ENCODE data around the gene MTSS2. TPM values are rescaled to one million over a fixed set of nuclear protein-coding genes. Genes with fewer than 3 reads are reported as not detected.
A peak's percentile ranks its signal among the peaks of the same experiment; 100 is the strongest.

Gene MTSS2, protein sequence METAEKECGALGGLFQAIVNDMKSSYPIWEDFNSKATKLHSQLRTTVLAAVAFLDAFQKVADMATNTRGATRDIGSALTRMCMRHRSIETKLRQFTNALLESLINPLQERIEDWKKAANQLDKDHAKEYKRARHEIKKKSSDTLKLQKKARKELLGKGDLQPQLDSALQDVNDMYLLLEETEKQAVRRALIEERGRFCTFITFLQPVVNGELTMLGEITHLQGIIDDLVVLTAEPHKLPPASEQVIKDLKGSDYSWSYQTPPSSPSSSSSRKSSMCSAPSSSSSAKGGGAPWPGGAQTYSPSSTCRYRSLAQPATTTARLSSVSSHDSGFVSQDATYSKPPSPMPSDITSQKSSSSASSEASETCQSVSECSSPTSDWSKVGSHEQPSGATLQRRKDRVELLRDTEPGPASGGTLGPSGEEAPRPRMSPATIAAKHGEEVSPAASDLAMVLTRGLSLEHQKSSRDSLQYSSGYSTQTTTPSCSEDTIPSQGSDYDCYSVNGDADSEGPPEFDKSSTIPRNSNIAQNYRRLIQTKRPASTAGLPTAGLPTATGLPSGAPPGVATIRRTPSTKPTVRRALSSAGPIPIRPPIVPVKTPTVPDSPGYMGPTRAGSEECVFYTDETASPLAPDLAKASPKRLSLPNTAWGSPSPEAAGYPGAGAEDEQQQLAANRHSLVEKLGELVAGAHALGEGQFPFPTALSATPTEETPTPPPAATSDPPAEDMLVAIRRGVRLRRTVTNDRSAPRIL
- total RNA-seq: 60.8 TPM
- long read RNA-seq, partial matches to known transcripts: 1 of 5 reads
- long read RNA-seq, other reads (novel, unspliced or antisense): 4 of 5 reads

DNA sequence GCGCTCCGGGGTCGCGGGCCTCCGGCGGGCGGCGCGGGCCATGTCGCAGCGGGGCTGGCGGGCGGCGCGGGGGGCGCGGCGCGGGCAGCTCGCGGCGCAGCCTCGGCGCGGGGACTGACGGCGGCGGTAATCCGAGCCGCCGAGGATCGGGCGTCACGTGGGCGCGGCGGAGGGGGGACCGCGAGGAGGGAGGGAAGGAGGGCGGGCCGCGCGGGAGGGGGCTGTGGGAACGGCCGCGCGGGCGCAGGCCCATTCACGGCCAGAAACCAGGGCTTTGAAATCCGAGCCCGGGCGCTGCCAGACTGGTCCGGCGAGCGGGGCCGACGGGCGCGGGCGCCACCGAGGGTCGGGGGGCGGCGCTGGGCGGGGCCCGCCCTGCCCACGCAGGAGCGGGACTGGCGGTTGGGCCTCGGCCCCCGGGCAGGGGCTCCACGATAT is at the start of gene MTSS2:
Gene MTSS2 (minus strand): TSS at position 116 of the 438 bp plus-strand sequence. CDS start 262 bp downstream, outside the sequence.
- H3K9me3 ChIP-seq: no peaks in the 10 kb centered on the region
- H3K36me3 ChIP-seq: no peaks in the 10 kb centered on the region
- peaks cover 88% of the 10 kb centered on the region for H3K4me1 ChIP-seq
- intact Hi-C loops (cut with DNase I): no loop called here
- no peaks in the 10 kb centered on the region for H3K27me3 ChIP-seq (ENCODE audit: low read depth)
- peak; percentile 67 to 73 for ATAC-seq
- TF ChIP-seq, protein P1, sequence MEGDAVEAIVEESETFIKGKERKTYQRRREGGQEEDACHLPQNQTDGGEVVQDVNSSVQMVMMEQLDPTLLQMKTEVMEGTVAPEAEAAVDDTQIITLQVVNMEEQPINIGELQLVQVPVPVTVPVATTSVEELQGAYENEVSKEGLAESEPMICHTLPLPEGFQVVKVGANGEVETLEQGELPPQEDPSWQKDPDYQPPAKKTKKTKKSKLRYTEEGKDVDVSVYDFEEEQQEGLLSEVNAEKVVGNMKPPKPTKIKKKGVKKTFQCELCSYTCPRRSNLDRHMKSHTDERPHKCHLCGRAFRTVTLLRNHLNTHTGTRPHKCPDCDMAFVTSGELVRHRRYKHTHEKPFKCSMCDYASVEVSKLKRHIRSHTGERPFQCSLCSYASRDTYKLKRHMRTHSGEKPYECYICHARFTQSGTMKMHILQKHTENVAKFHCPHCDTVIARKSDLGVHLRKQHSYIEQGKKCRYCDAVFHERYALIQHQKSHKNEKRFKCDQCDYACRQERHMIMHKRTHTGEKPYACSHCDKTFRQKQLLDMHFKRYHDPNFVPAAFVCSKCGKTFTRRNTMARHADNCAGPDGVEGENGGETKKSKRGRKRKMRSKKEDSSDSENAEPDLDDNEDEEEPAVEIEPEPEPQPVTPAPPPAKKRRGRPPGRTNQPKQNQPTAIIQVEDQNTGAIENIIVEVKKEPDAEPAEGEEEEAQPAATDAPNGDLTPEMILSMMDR (IDR thresholded peaks at IDR 0.05): no peak
- H3K27ac ChIP-seq: peak within 1 kb of the TSS; percentile 83
- H3K4me3 ChIP-seq: peak within 1 kb of the TSS; percentile 73
- peak; percentile 86 for DNase-seq

DNA sequence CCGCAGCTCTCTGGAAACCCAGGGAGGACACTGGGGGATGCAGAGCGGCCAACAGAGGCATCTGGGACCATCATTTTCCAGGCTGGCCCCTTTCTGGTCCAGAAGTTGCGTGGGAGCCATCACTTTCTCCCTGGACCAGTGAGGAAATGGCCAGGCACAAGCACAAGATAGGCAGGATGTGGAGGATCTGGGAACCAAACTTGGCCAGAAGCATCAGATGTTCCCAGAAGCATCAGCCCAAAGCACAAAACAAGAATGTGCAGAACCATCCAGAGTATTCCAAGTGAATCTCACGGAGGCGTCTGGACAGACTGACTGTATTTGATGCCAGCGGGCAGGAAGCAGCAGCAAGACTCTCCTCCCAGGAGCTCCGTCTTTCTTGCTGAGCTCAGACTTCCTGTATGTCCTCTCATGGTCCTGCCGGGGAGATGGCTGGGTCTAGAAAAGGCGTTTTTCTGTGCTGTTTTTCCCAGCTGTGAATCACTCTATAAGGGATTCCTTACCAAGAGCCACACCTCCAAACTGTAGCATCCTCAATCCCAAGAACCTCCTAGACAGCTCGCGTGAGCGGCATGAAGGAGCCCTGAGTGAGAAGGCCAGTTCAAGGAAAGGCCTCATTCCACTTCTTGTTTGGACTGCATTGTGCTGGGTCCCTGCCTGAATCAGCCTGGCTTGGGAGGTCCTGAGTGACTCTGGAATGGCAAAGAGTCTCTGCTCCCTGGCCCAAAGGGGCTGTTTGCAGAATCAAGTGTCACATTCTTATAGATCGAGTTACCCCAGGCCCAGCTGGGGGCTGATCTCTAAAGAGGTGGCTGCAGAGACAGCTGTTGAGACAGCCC is 49.5 kb upstream of the MTSS2 start:
- Histone ChIP-seq H3K9me3 (no peaks in the 10 kb centered on the region), H3K27me3 (ENCODE audit: low read depth) (no peaks in the 10 kb centered on the region), H3K4me1 (peaks cover 52% of the 10 kb centered on the region), H3K4me3 (no peak overlapping the region), H3K36me3 (peaks cover 15% of the 10 kb centered on the region), H3K27ac (peak overlapping the region; percentile 80)
- TF ChIP-seq, protein P1 (IDR thresholded peaks at IDR 0.05): no peak
- DNase-seq: no peak
- intact Hi-C loops (cut with DNase I): no loop called here
- peak in 1 of 2 donors; percentile 20 for ATAC-seq

DNA sequence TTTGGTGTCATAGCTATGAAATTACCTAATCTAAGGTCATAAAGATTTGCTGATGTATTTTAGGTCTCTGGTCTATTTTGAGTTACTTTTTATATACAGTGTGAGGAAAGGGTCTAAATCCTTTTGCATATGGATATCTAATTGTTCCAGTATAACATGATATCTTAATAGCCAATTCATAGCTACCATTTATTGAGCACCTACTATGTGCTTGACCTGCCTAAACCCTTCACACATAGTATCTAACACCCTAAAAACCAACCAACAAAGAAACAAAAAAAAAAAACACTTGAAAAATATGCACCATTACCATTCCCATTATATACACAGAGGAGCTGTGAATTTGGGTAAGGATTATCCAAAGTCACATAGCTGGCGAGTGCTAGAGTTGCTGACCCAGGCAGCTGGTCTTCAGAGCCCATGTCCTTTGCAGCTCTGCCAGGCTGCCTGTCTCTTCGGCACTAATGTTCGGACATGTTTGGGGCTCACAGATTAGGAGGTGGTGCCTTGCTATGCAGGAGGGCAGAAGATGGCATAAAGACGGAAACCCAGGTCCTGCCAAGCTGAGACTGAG is 48.8 kb upstream of the MTSS2 start:
- no peak for ATAC-seq
- Histone ChIP-seq H3K27ac (peak overlapping the region; percentile 80), H3K36me3 (peaks cover 19% of the 10 kb centered on the region)

DNA sequence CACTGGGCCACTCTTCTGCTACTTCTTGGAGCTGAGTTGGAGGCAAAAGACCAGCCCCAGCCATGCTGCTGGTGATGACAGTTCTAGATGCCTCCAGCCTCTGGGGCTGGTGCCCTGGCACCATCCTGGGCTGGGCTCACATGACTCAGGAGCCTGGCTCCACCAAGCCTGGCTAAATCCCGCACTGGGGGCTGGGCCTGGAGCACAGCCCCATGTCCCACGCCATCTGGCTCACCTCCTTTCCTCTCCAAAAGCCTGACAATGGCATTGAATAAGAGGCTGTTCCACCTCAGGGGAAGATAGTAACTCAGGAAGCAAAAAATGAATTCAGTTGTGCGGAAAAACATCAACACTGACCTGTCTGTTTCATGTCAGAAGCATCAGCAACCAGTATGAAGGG is 45.1 kb upstream of the MTSS2 start:
- TF ChIP-seq, protein P1 (IDR thresholded peaks at IDR 0.05): no peak
- Histone ChIP-seq H3K4me3 (no peak overlapping the region), H3K27ac (no peak overlapping the region), H3K4me1 (peaks cover 27% of the 10 kb centered on the region), H3K36me3 (peaks cover 29% of the 10 kb centered on the region), H3K9me3 (no peaks in the 10 kb centered on the region), H3K27me3 (ENCODE audit: low read depth) (no peaks in the 10 kb centered on the region)
- intact Hi-C loops (cut with DNase I): no loop called here
- DNase-seq (no peak), ATAC-seq (no peak)

More for the DNA sequence above, 48.8 kb upstream of the MTSS2 start:
- no peak for DNase-seq
- intact Hi-C loops (cut with DNase I): no loop called here
- Histone ChIP-seq H3K4me3 (no peak overlapping the region), H3K9me3 (no peaks in the 10 kb centered on the region), H3K27me3 (ENCODE audit: low read depth) (no peaks in the 10 kb centered on the region), H3K4me1 (peaks cover 45% of the 10 kb centered on the region)
- TF ChIP-seq, protein P1 (IDR thresholded peaks at IDR 0.05): no peak

DNA sequence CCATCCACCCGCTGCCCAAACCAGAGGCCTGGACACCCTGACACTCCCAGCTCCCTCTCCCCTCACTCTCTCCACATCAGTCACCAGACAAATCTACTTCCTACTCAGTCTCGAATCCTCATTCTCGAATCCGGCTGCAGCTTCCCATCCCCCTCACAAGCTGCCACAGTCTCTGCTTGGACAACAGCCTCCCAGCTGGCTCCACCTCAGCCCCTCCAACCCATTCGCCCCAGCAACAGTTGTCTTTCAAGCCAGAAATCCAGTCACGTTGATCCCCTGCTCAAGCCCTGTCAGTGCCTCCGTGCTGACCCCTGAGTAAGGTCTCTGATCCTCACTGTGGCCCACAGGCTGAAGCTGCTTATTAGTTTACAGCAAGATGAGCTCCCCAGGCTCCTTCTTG is 44.2 kb upstream of the MTSS2 start:
- ATAC-seq (no peak), DNase-seq (no peak)
- H3K27ac ChIP-seq: no peak overlapping the region
- no peaks in the 10 kb centered on the region for H3K9me3 ChIP-seq
- no peak overlapping the region for H3K4me3 ChIP-seq
- peaks cover 28% of the 10 kb centered on the region for H3K4me1 ChIP-seq
- TF ChIP-seq, protein P1 (IDR thresholded peaks at IDR 0.05): no peak
- peaks cover 29% of the 10 kb centered on the region for H3K36me3 ChIP-seq
- intact Hi-C loops (cut with DNase I): no loop called here
- no peaks in the 10 kb centered on the region for H3K27me3 ChIP-seq (ENCODE audit: low read depth)
